Immature natural killer cell (primary cell): ENCODE data around the gene SEMA4G. TPM values are rescaled to one million over a fixed set of nuclear protein-coding genes. Genes with fewer than 3 reads are reported as not detected.

Experiments
- DNase-seq, 3 donors: peaks; one replicate each; pipeline ENCODE4 v3.0.0; 2022; ENCODE audit warnings: mixed read lengths in 1 of 3
- H3K27ac Mint-ChIP-seq, 6 donors: one replicate each; pipeline ENCODE4 v1.8.0; 2020; ENCODE audit warnings: mixed read lengths in 6 of 6, mild to moderate bottlenecking in 5 of 6, inconsistent platforms in 4 of 6, moderate library complexity in 3 of 6
- H3K27me3 Mint-ChIP-seq, 3 donors: one replicate each; pipeline ENCODE4 v1.8.0; 2020 to 2021; ENCODE audit warnings: low read depth in 3 of 3, mild to moderate bottlenecking in 3 of 3, mixed read lengths in 3 of 3, moderate library complexity in 3 of 3, inconsistent platforms in 1 of 3
- H3K36me3 Mint-ChIP-seq, 3 donors: one replicate each; pipeline ENCODE4 v1.8.0; 2020; ENCODE audit warnings: mixed read lengths in 3 of 3, inconsistent platforms in 2 of 3, mild to moderate bottlenecking in 2 of 3
- H3K4me1 Mint-ChIP-seq, 2 donors: one replicate each; pipeline ENCODE4 v1.8.0; 2020; ENCODE audit warnings: inconsistent platforms in 2 of 2, mild to moderate bottlenecking in 2 of 2, mixed read lengths in 2 of 2, moderate library complexity in 1 of 2
- H3K4me3 Mint-ChIP-seq, 5 donors: one replicate each; pipeline ENCODE4 v1.8.0; 2020; ENCODE audit warnings: mild to moderate bottlenecking in 5 of 5, mixed read lengths in 5 of 5, inconsistent platforms in 3 of 5, moderate library complexity in 3 of 5
- H3K9me3 Mint-ChIP-seq, 6 donors: one replicate each; pipeline ENCODE4 v1.8.0; 2020; ENCODE audit warnings: mild to moderate bottlenecking in 6 of 6, mixed read lengths in 6 of 6, inconsistent platforms in 4 of 6, moderate library complexity in 3 of 6
- polyA plus RNA-seq, 3 donors: library from polyadenylated mRNA; unstranded; fragments of 300-500 nt; fragmentation: Illumina TruSeq; gene quantifications; one replicate each; pipeline ENCODE4 v1.2.3, GENCODE V29; 2021

The SEMA4G gene
- polyA plus RNA-seq, 3 donors from 2014 or later: 0.35 TPM; not detected in 2

- no peak for DNase-seq
- no peaks in the 10 kb centered on the region for H3K9me3 Mint-ChIP-seq
- H3K4me1 Mint-ChIP-seq: peaks cover 25 to 29% of the 10 kb centered on the region in 2 donors
- peaks cover 0 to 4% (median 0%) of the 10 kb centered on the region in 3 donors for H3K36me3 Mint-ChIP-seq
- H3K27ac Mint-ChIP-seq: peak overlapping the region in 3 of 6 donors; percentile 58 to 86 (median 71)
- H3K4me3 Mint-ChIP-seq: peak overlapping the region; percentile 72 to 85 (median 80)
- peaks cover 0 to 9% (median 5%) of the 10 kb centered on the region in 3 donors for H3K27me3 Mint-ChIP-seq
Observed at GRCh38 chr10:101000127-101000914, 31.0 kb downstream of the SEMA4G start.

GRCh38 chr10:101000915-101001658 lies 31.8 kb downstream of the SEMA4G start:
- H3K9me3 Mint-ChIP-seq: no peaks in the 10 kb centered on the region
- peaks cover 0 to 4% (median 0%) of the 10 kb centered on the region in 3 donors for H3K36me3 Mint-ChIP-seq
- H3K4me1 Mint-ChIP-seq: peaks cover 25 to 29% of the 10 kb centered on the region in 2 donors
- H3K27ac Mint-ChIP-seq: peak overlapping the region in 5 of 6 donors; percentile 46 to 86 (median 73)
- H3K4me3 Mint-ChIP-seq: peak overlapping the region; percentile 72 to 85 (median 78)
- peaks cover 0 to 9% (median 5%) of the 10 kb centered on the region in 3 donors for H3K27me3 Mint-ChIP-seq
- no peak for DNase-seq

DNA sequence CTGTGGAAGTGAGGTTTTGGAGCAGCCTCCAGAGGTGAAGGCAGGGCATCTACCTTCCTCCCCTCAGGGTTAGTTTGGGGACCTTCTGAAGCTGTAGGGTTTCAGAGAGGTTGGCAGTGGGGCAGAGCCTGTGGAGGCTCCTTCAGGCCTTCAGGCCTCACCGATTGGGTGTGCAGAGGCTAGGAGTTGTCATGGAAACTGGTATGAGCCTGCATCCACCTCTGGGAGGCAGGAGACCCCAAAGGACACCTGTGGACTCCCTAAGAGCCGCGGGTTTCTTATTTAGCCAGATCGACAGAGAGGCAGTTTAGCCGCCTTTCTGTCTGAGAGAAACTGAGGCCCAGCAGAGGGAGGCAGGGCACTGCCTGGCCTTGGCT lies 32.3 kb downstream of the SEMA4G start:
- Mint-ChIP-seq H3K27me3 (peaks cover 0 to 5% (median 5%) of the 10 kb centered on the region in 3 donors), H3K36me3 (peaks cover 0 to 4% (median 0%) of the 10 kb centered on the region in 3 donors), H3K9me3 (no peaks in the 10 kb centered on the region), H3K4me3 (no peak overlapping the region), H3K4me1 (peaks cover 20 to 24% of the 10 kb centered on the region in 2 donors), H3K27ac (no peak overlapping the region)
- DNase-seq: no peak

GRCh38 chr10:101002456-101002855 lies 33.2 kb downstream of the SEMA4G start:
- DNase-seq: no peak
- Mint-ChIP-seq H3K4me1 (peaks cover 20 to 21% of the 10 kb centered on the region in 2 donors), H3K36me3 (peaks cover 0 to 4% (median 0%) of the 10 kb centered on the region in 3 donors), H3K9me3 (no peaks in the 10 kb centered on the region), H3K4me3 (peak overlapping the region in 1 of 5 donors; percentile 40), H3K27me3 (peaks cover 0 to 5% (median 3%) of the 10 kb centered on the region in 3 donors), H3K27ac (no peak overlapping the region)

GRCh38 chr10:101003639-101004206 lies 34.4 kb downstream of the SEMA4G start:
- no peaks in the 10 kb centered on the region for H3K9me3 Mint-ChIP-seq
- peaks cover 0 to 2% (median 2%) of the 10 kb centered on the region in 3 donors for H3K27me3 Mint-ChIP-seq
- no peak overlapping the region for H3K4me3 Mint-ChIP-seq
- peaks cover 10 to 12% of the 10 kb centered on the region in 2 donors for H3K4me1 Mint-ChIP-seq
- H3K36me3 Mint-ChIP-seq: peaks cover 0 to 4% (median 0%) of the 10 kb centered on the region in 3 donors
- H3K27ac Mint-ChIP-seq: no peak overlapping the region
- DNase-seq: no peak

DNA sequence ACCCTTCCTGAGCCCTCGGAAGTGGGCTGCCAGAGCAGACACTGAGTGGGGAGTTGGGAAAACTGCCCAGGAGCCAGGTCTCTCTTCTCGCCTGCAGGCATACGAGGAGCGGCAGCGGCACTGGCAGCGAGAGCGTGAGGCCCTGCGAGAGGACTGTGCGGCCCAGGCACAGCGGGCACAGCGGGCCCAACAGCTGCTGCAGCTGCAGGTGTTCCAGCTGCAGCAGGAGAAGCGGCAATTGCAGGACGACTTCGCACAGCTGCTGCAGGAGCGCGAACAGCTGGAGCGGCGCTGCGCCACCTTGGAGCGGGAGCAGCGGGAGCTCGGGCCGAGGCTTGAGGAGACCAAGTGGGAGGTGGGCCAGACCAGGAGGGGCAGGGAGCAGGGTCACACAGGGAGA lies 36.1 kb downstream of the SEMA4G start:
- no peaks in the 10 kb centered on the region for H3K9me3 Mint-ChIP-seq
- no peak overlapping the region for H3K27ac Mint-ChIP-seq
- peaks cover 7 to 8% of the 10 kb centered on the region in 2 donors for H3K4me1 Mint-ChIP-seq
- no peak for DNase-seq
- H3K36me3 Mint-ChIP-seq: peaks cover 0 to 4% (median 0%) of the 10 kb centered on the region in 3 donors
- no peak overlapping the region for H3K4me3 Mint-ChIP-seq
- H3K27me3 Mint-ChIP-seq: no peaks in the 10 kb centered on the region

- H3K27ac Mint-ChIP-seq: no peak overlapping the region
- DNase-seq: no peak
- no peaks in the 10 kb centered on the region for H3K9me3 Mint-ChIP-seq
- H3K4me1 Mint-ChIP-seq: peaks cover 2 to 4% of the 10 kb centered on the region in 2 donors
- H3K4me3 Mint-ChIP-seq: no peak overlapping the region
- H3K27me3 Mint-ChIP-seq: no peaks in the 10 kb centered on the region
- H3K36me3 Mint-ChIP-seq: peaks cover 0 to 2% (median 0%) of the 10 kb centered on the region in 3 donors
Observed at GRCh38 chr10:101005869-101006567, 36.7 kb downstream of the SEMA4G start.

- Mint-ChIP-seq H3K27ac (no peak overlapping the region), H3K9me3 (no peaks in the 10 kb centered on the region), H3K4me1 (no peaks in the 10 kb centered on the region), H3K36me3 (no peaks in the 10 kb centered on the region), H3K4me3 (no peak overlapping the region), H3K27me3 (peaks cover 0 to 2% (median 0%) of the 10 kb centered on the region in 3 donors)
- DNase-seq: no peak
Observed at GRCh38 chr10:101006593-101007098, 37.3 kb downstream of the SEMA4G start.

DNA sequence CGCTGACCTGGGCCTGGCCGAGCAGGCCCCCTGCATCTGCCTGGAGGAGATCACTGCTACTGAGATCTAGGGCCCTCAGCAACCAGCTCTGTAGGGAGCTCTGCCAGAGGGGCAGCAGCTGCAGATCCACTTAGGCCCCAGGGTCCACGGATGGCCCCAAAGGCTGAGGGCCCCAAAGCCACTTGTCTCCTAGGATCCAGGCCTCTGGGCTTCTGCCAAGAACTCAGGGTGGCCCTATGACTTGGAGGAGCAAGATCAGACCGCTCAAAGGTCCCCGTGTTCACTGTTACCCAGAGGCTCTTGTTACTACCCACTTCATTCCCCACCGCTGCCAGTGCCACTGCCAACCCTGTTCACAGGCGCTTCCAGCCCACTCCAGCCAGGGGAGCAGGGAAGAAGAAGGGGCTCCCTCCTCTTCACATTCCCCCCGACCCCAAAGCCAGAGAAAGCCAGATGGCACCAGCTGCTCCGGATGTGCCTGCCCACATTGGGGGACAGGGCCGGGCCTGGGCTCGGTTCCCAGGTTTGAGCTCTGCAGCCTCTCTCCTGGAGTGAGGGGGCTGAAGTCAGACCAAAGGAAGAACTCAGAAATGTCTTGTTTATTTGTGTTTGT lies 37.9 kb downstream of the SEMA4G start:
- Mint-ChIP-seq H3K36me3 (no peaks in the 10 kb centered on the region), H3K27me3 (peaks cover 0 to 2% (median 0%) of the 10 kb centered on the region in 3 donors), H3K4me3 (no peak overlapping the region), H3K9me3 (no peaks in the 10 kb centered on the region), H3K27ac (no peak overlapping the region), H3K4me1 (no peaks in the 10 kb centered on the region)
- no peak for DNase-seq

DNA sequence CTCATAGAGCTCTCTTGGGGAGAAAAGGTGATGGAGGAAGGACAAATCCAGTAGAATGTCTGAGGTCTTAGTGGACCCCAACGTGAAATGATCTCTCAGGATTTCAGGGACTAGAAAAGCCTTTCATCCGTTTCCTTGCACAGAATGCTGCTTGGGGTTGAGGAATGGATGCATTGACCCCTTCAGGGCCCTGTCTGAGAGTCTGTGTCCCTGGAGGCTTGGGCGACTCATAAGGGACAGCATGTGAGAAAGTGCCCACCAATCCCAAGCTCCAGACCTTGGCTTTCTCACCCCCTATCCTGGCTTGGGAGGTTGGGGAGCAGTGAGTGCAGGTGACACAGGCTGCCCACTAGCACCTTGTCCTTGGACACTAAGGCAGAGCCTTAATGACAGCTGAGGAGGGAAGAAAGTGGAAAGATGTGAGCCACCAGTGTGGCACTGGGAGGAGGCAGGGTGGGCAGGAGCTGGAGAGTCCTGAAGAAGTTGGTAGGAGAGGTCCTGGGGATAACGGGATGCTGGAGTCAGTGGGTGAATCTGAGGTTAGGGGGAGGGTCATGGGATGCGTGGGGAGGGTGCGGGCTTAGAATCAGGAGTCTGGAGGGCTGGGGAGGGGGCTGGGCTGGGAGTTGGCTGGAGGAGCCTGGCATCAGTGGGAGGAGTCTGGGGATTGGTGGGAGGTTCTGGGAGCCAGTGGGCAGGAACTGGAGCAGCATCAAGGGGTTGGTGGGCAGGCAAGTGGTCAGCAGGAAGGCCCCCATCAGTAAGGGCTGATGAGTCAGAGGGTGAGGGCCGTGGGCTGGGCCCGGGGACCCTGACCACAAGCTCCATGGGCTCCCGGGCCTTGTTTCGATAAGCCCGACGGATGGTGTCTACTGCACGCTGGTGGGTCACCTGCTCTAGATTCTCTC lies 38.9 kb downstream of the SEMA4G start:
- Mint-ChIP-seq H3K36me3 (no peaks in the 10 kb centered on the region), H3K4me1 (peaks cover 3 to 6% of the 10 kb centered on the region in 2 donors), H3K9me3 (no peaks in the 10 kb centered on the region), H3K27me3 (peaks cover 0 to 2% (median 0%) of the 10 kb centered on the region in 3 donors), H3K27ac (no peak overlapping the region), H3K4me3 (no peak overlapping the region)
- DNase-seq: no peak

DNA sequence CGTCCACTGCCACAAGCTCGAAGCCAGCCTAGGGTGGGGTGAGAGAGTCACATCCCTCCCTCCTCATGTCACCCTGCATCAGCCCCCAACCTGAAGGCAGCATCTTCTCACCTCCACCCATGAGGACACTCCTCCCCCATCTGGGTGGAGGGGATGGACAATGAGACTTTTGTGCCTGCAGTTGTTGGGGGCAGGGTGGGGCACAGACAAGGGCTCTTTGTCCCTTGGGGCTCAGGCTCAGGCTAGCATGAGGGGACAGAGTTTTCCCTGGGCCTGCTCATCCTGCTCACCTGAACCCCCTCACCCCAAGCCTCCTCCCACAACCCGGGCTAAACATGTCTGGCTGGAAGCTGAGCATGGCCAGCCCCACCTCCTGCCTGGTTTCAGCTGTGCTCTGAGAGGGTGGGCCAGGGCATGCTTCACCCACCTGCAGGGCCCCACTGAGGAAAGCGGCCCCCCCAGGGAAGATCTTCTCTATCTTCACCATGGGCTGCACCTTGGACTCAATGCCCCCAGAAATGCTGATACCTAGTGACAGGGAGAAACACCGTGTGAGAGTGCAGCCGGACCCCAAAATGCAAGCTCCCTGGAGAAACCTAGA lies 39.6 kb downstream of the SEMA4G start:
- H3K27me3 Mint-ChIP-seq: peaks cover 0 to 5% (median 0%) of the 10 kb centered on the region in 3 donors

GRCh38 chr10:101010329-101010728 lies 41.0 kb downstream of the SEMA4G start:
- H3K36me3 Mint-ChIP-seq: no peaks in the 10 kb centered on the region
- H3K4me1 Mint-ChIP-seq: peaks cover 11 to 12% of the 10 kb centered on the region in 2 donors
- peaks cover 0 to 7% (median 3%) of the 10 kb centered on the region in 3 donors for H3K27me3 Mint-ChIP-seq
- DNase-seq: no peak
- no peak overlapping the region for H3K27ac Mint-ChIP-seq
- H3K9me3 Mint-ChIP-seq: no peaks in the 10 kb centered on the region
- no peak overlapping the region for H3K4me3 Mint-ChIP-seq

More for the DNA sequence above, 39.6 kb downstream of the SEMA4G start:
- DNase-seq: no peak
- no peak overlapping the region for H3K4me3 Mint-ChIP-seq
- H3K36me3 Mint-ChIP-seq: no peaks in the 10 kb centered on the region
- no peaks in the 10 kb centered on the region for H3K9me3 Mint-ChIP-seq
- H3K4me1 Mint-ChIP-seq: peaks cover 5 to 6% of the 10 kb centered on the region in 2 donors
- no peak overlapping the region for H3K27ac Mint-ChIP-seq
